Gastroesophageal sphincter (tissue), 4 donors: ENCODE results near the gene PLCG2. TPM values are rescaled to one million over a fixed set of nuclear protein-coding genes. Genes with fewer than 3 reads are reported as not detected.
A peak's percentile ranks its signal among the peaks of the same experiment; 100 is the strongest.
"Not testable (repeated sequence)": the region's sequence is repeated elsewhere in the genome, so short reads cannot be mapped to it uniquely, and the experiment has no call there.

Experiments used
- ATAC-seq: fragments of 150-250 bp; one replicate; pipeline ENCODE4 v1.9.1; 2016; ENCODE audit warnings: mild to moderate bottlenecking, moderate library complexity
- H3K27ac ChIP-seq, 4 donors: fragments of 200-600 bp; sonication (generic) in 3 of 4; 1 replicate in 3 of 4; 2 replicates in 1 of 4; pipeline ENCODE4 v1.5.1; 2016 to 2019
- H3K27me3 ChIP-seq: fragments of 200-600 bp; sonication (generic); one replicate; pipeline ENCODE4 v1.5.1; 2019
- H3K36me3 ChIP-seq, 2 donors: fragments of 200-600 bp; sonication (generic); one replicate each; pipeline ENCODE4 v1.5.1; 2019; ENCODE audit warnings: control low read depth in 1 of 2
- H3K4me1 ChIP-seq, 3 donors: fragments of 200-600 bp; sonication (generic); 1 replicate in 2 of 3; 2 replicates in 1 of 3; pipeline ENCODE4 v1.5.1; 2016 to 2019; ENCODE audit warnings: control low read depth in 2 of 3
- H3K4me3 ChIP-seq, 2 donors: fragments of 200-600 bp; sonication (generic); one replicate each; pipeline ENCODE4 v1.5.1; 2019; ENCODE audit warnings: mild to moderate bottlenecking in 1 of 2, moderate library complexity in 1 of 2
- H3K9me3 ChIP-seq, 3 donors: fragments of 200-600 bp; sonication (generic); one replicate each; pipeline ENCODE4 v1.5.1; 2017 to 2019; ENCODE audit warnings: control low read depth in 2 of 3
- CTCF ChIP-seq, 4 experiments: fragments of 200-600 bp in 2 of 4; fragments of 450-650 bp in 2 of 4; sonication (generic) in 1 of 4; IDR thresholded peaks; one replicate each; pipeline ENCODE4 v1.5.1; 2017 to 2019; ENCODE audit warnings: antibody characterized with exemption in 4 of 4, mild to moderate bottlenecking in 2 of 4, moderate library complexity in 2 of 4
- EP300 ChIP-seq: sonication (generic); formaldehyde crosslinking; IDR thresholded peaks from one replicate; pipeline ENCODE4 v1.6.1; 2017; ENCODE audit warnings: antibody characterized with exemption, mild to moderate bottlenecking
- POLR2A ChIP-seq, 2 donors: fragments of 450-650 bp; IDR thresholded peaks; one replicate each; pipeline ENCODE4 v1.6.1; 2017; ENCODE audit warnings: antibody characterized with exemption in 2 of 2, mild to moderate bottlenecking in 2 of 2, moderate library complexity in 1 of 2
- POLR2AphosphoS5 ChIP-seq: sonication (generic); formaldehyde crosslinking; IDR thresholded peaks from one replicate; pipeline ENCODE4 v1.6.1; 2017; ENCODE audit warnings: antibody characterized with exemption
- WGBS, 2 donors: methylation state at CpG; one replicate each; pipeline ENCODE4 v1.1.5; 2018; ENCODE audit warnings: low coverage in 1 of 2; 5-methylcytosine and 5-hydroxymethylcytosine counted together
- total RNA-seq, 4 donors: library from RNA; depleted of rRNA; stranded (reverse); fragments of >200 nt; gene quantifications; one replicate each; pipeline ENCODE4 v1.1.0, GENCODE V29; 2016

PLCG2 gene
- total RNA-seq, 4 donors from 2014 or later = 6.2 to 11.4 (median 8.1) TPM

- WGBS, 2 donors = 95% methylated on average over 4 of the region's 9 CpGs; no CpG with 5 or more reads in 1 of the 2 donors
- ATAC-seq = no peak
- TF ChIP-seq POLR2A (IDR thresholded peaks at IDR 0.05) (no peak), EP300 (no peak), POLR2AphosphoS5 (no peak), CTCF (IDR thresholded peaks at IDR 0.05) (no peak)
- Histone ChIP-seq H3K27ac (no peak overlapping the region), H3K27me3 (peaks cover 26% of the 10 kb centered on the region), H3K9me3 (peaks cover 0 to 7% (median 0%) of the 10 kb centered on the region in 3 donors), H3K4me1 (no peaks in the 10 kb centered on the region), H3K36me3 (no peaks in the 10 kb centered on the region), H3K4me3 (no peak overlapping the region)
These were observed 230.0 kb downstream of the PLCG2 start for GRCh38 chr16:82008957-82009592.

GRCh38 chr16:82009789-82010188, 230.7 kb downstream of the PLCG2 start:
- 92 to 94% methylated on average over 2 to 4 of the region's 4 CpGs for WGBS, 2 donors

GRCh38 chr16:82010649-82011048, 231.6 kb downstream of the PLCG2 start:
- Histone ChIP-seq H3K36me3 (no peaks in the 10 kb centered on the region), H3K4me1 (no peaks in the 10 kb centered on the region), H3K4me3 (peak overlapping the region in 1 of 2 donors; percentile 55), H3K27me3 (peaks cover 26% of the 10 kb centered on the region), H3K9me3 (peaks cover 0 to 18% (median 0%) of the 10 kb centered on the region in 3 donors), H3K27ac (no peak overlapping the region)
- no peak for TF ChIP-seq POLR2AphosphoS5
- no peak for TF ChIP-seq POLR2A (IDR thresholded peaks at IDR 0.05)
- TF ChIP-seq CTCF (IDR thresholded peaks at IDR 0.05) = no peak
- no peak for TF ChIP-seq EP300
- 71 to 82% methylated on average over 8 of the region's 8 CpGs for WGBS, 2 donors
- ATAC-seq = no peak

More at GRCh38 chr16:82009789-82010188, 230.7 kb downstream of the PLCG2 start:
- H3K27me3 ChIP-seq = peaks cover 26% of the 10 kb centered on the region
- H3K36me3 ChIP-seq, H3K4me1 ChIP-seq, ATAC-seq, H3K4me3 ChIP-seq, H3K27ac ChIP-seq, H3K9me3 ChIP-seq: not testable (repeated sequence)

GRCh38 chr16:82011199-82011641, 232.1 kb downstream of the PLCG2 start, which contains the start of gene SDR42E1:
SDR42E1 (minus strand) TSS chr16:82011470; CDS start chr16:82000858, 10,612 bp downstream.
- Histone ChIP-seq H3K36me3 (no peaks in the 10 kb centered on the region), H3K4me3 (peak within 1 kb of the TSS; percentile 9 to 55), H3K4me1 (no peaks in the 10 kb centered on the region), H3K9me3 (peaks cover 0 to 20% (median 0%) of the 10 kb centered on the region in 3 donors), H3K27me3 (peaks cover 26% of the 10 kb centered on the region), H3K27ac (no peak within 1 kb of the TSS)
- 13 to 20% methylated on average over 3 to 6 of the region's 32 CpGs for WGBS, 2 donors
- ATAC-seq = no peak
- no peak for TF ChIP-seq EP300
- TF ChIP-seq POLR2AphosphoS5 = no peak
- TF ChIP-seq CTCF (IDR thresholded peaks at IDR 0.05) = no peak

Other genes with a start within 250 kb of the PLCG2 start
- gene SDR42E1, start 232.2 kb downstream of the PLCG2 start, total RNA-seq = 1 to 10 TPM in 3 of 4 donors, under 1 TPM in 1; 0.62 to 2.1 (median 1.7) TPM